ENCODE measurements around the gene CCR6. TPM values are rescaled to one million over a fixed set of nuclear protein-coding genes. Genes with fewer than 3 reads are reported as not detected.

The CCR6 gene
- total and polyA plus RNA-seq, 2 of the 13 experiments (the other 11 are each of a cell fraction or from before 2014, with no cell fraction given): 4.5 to 8.7 TPM

GRCh38 chr6:167130712-167131684 is 8.1 kb downstream of the CCR6 start (continued):
- TF ChIP-seq ZBTB26 (CRISPR knock-in tag; IDR thresholded peaks at IDR 0.05; ENCODE audit: borderline replicate concordance): 0 out of 2 replicates have a peak, but pooled peaks have one; percentile 66
- TF ChIP-seq NFIB (CRISPR knock-in tag; IDR thresholded peaks at IDR 0.05; ENCODE audit: borderline replicate concordance): no peak
- TF ChIP-seq ZEB1 (IDR thresholded peaks at IDR 0.05; ENCODE audit: insufficient replicate concordance, low read depth): peak; percentile 76
- TF ChIP-seq NR2F2 (IDR thresholded peaks at IDR 0.05; ENCODE audit: borderline replicate concordance, low read depth): no peak
- peak; percentile 23; the same call in 1 of the 2 replicates for TF ChIP-seq RFX3 (CRISPR knock-in tag; IDR thresholded peaks at IDR 0.05)
- TF ChIP-seq ARID5B (CRISPR knock-in tag; IDR thresholded peaks at IDR 0.05): peak; percentile 97
- peak; percentile 98 for TF ChIP-seq ZNF687 (CRISPR knock-in tag; IDR thresholded peaks at IDR 0.05)
- no peak for TF ChIP-seq ZNF513 (CRISPR knock-in tag; conservative IDR thresholded peaks at IDR 0.05)
- TF ChIP-seq TFDP2 (CRISPR knock-in tag; IDR thresholded peaks at IDR 0.05): 0 out of 2 replicates have a peak, but pooled peaks have one; percentile 22
- TF ChIP-seq ELK4 (CRISPR knock-in tag; IDR thresholded peaks at IDR 0.05; ENCODE audit: borderline replicate concordance): no peak
- TF ChIP-seq ZNF431 (CRISPR knock-in tag; IDR thresholded peaks at IDR 0.05; ENCODE audit: borderline replicate concordance, low read depth): no peak; the same call in 1 of the 2 replicates
- TF ChIP-seq TSC22D2 (CRISPR knock-in tag; IDR thresholded peaks at IDR 0.05; ENCODE audit: borderline replicate concordance): no peak
- TF ChIP-seq HOXA5 (CRISPR knock-in tag; IDR thresholded peaks at IDR 0.05): peak; percentile 51; the same call in 1 of the 2 replicates

Measured in HepG2 (cell line).